SU-DHL-6 (cell line): Measurements from ENCODE around the gene FOXK2.

Experiments used
- H2AFZ ChIP-seq: fragments of 200-600 bp; sonication (generic); 2 replicates; pipeline ENCODE4 v1.6.1; 2014; ENCODE audit warnings: low read depth, mild to moderate bottlenecking, moderate library complexity, mixed read lengths, antibody characterized with exemption, low read length; ENCODE audit not compliant: severe bottlenecking
- H3F3A ChIP-seq: fragments of 200-600 bp; shearing (Covaris generic); 2 replicates; pipeline ENCODE4 v1.6.0; 2016; ENCODE audit warnings: antibody characterized with exemption, mild to moderate bottlenecking; ENCODE audit not compliant: insufficient read depth
- H3K27ac ChIP-seq: fragments of 200-600 bp; sonication (generic); 2 replicates; pipeline ENCODE4 v1.5.1; 2016; ENCODE audit warnings: low read depth, mild to moderate bottlenecking, low read length, moderate library complexity, mixed read lengths
- H3K27me3 ChIP-seq: fragments of 200-600 bp; sonication (generic), shearing (Covaris generic); 2 replicates; pipeline ENCODE4 v1.6.0; 2014; ENCODE audit warnings: mild to moderate bottlenecking, low read length
- H3K36me3 ChIP-seq: fragments of 200-600 bp; sonication (generic); 2 replicates; pipeline ENCODE4 v1.6.1; 2014; ENCODE audit warnings: mild to moderate bottlenecking, low read length, mixed read lengths
- H3K4me2 ChIP-seq: fragments of 300-600, 200-600 bp; shearing (Covaris generic), sonication (generic); 2 replicates; pipeline ENCODE4 v1.6.0; 2014; ENCODE audit warnings: low read length, low read depth, mild to moderate bottlenecking; ENCODE audit not compliant: poor library complexity, severe bottlenecking
- H3K4me3 ChIP-seq: fragments of 200-600 bp; sonication (generic); 2 replicates; pipeline ENCODE4 v1.5.1; 2014; ENCODE audit warnings: antibody characterized with exemption, low read length, mild to moderate bottlenecking, mixed read lengths; ENCODE audit not compliant: insufficient read depth, poor library complexity, severe bottlenecking
- H3K79me2 ChIP-seq: fragments of 200-600 bp; sonication (generic); 2 replicates; pipeline ENCODE4 v1.6.1; 2014; ENCODE audit warnings: mild to moderate bottlenecking, low read length, moderate library complexity; ENCODE audit not compliant: insufficient read depth
- H3K9ac ChIP-seq: fragments of 200-600 bp; sonication (generic); 2 replicates; pipeline ENCODE4 v1.7.0; 2014; ENCODE audit warnings: mild to moderate bottlenecking, low read length
- H3K9me2 ChIP-seq: fragments of 200-600 bp; sonication (generic); replicated peaks from 2 replicates; pipeline ENCODE4 v1.6.1; 2014; ENCODE audit warnings: low read length; ENCODE audit not compliant: insufficient read depth
- H3K9me3 ChIP-seq: fragments of 200-600 bp; sonication (generic); 2 replicates; pipeline ENCODE4 v1.6.1; 2014; ENCODE audit warnings: low read length, mixed read lengths; ENCODE audit not compliant: insufficient read depth
- H4K20me1 ChIP-seq: fragments of 200-600 bp; sonication (generic); 2 replicates; pipeline ENCODE4 v1.6.1; 2014; ENCODE audit warnings: low read depth, mild to moderate bottlenecking, antibody characterized with exemption, low read length, moderate library complexity, mixed read lengths
- EZH2phosphoT487 ChIP-seq: fragments of 200-600 bp; sonication (generic), shearing (Covaris generic); conservative IDR thresholded peaks from 2 replicates; pipeline ENCODE4 v1.6.1; 2018; ENCODE audit warnings: mild to moderate bottlenecking, antibody characterized with exemption, low read length, moderate library complexity, mixed read lengths
- TF ChIP-seq, protein P1 (sequence below): fragments of 200-600 bp; sonication (generic); IDR thresholded peaks from one replicate; pipeline ENCODE4 v1.5.1; 2017; ENCODE audit warnings: antibody characterized with exemption, mild to moderate bottlenecking, low read length, moderate library complexity; ENCODE audit not compliant: insufficient read depth, poor library complexity, severe bottlenecking

The FOXK2 gene

GRCh38 chr17:82650723-82651122 is 131.2 kb downstream of the FOXK2 start:
- H3K27ac ChIP-seq, result no peak overlapping the region
- peaks cover 4% of the 10 kb centered on the region; the same call in 1 of the 2 replicates for H3F3A ChIP-seq
- H3K9me2 ChIP-seq, result no peaks in the 10 kb centered on the region
- no peak overlapping the region for H3K9ac ChIP-seq
- no peak overlapping the region for H3K4me3 ChIP-seq
- peaks cover 24% of the 10 kb centered on the region for H3K79me2 ChIP-seq
- no peaks in the 10 kb centered on the region for H3K9me3 ChIP-seq
- no peaks in the 10 kb centered on the region for H3K36me3 ChIP-seq
- no peak overlapping the region for H3K4me2 ChIP-seq
- no peak overlapping the region for H2AFZ ChIP-seq
- H3K27me3 ChIP-seq, result no peaks in the 10 kb centered on the region
- TF ChIP-seq, protein P1, sequence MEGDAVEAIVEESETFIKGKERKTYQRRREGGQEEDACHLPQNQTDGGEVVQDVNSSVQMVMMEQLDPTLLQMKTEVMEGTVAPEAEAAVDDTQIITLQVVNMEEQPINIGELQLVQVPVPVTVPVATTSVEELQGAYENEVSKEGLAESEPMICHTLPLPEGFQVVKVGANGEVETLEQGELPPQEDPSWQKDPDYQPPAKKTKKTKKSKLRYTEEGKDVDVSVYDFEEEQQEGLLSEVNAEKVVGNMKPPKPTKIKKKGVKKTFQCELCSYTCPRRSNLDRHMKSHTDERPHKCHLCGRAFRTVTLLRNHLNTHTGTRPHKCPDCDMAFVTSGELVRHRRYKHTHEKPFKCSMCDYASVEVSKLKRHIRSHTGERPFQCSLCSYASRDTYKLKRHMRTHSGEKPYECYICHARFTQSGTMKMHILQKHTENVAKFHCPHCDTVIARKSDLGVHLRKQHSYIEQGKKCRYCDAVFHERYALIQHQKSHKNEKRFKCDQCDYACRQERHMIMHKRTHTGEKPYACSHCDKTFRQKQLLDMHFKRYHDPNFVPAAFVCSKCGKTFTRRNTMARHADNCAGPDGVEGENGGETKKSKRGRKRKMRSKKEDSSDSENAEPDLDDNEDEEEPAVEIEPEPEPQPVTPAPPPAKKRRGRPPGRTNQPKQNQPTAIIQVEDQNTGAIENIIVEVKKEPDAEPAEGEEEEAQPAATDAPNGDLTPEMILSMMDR, result no peak
- no peak for TF ChIP-seq EZH2phosphoT487
- H4K20me1 ChIP-seq, result peaks cover 4% of the 10 kb centered on the region; the same call in 1 of the 2 replicates

DNA sequence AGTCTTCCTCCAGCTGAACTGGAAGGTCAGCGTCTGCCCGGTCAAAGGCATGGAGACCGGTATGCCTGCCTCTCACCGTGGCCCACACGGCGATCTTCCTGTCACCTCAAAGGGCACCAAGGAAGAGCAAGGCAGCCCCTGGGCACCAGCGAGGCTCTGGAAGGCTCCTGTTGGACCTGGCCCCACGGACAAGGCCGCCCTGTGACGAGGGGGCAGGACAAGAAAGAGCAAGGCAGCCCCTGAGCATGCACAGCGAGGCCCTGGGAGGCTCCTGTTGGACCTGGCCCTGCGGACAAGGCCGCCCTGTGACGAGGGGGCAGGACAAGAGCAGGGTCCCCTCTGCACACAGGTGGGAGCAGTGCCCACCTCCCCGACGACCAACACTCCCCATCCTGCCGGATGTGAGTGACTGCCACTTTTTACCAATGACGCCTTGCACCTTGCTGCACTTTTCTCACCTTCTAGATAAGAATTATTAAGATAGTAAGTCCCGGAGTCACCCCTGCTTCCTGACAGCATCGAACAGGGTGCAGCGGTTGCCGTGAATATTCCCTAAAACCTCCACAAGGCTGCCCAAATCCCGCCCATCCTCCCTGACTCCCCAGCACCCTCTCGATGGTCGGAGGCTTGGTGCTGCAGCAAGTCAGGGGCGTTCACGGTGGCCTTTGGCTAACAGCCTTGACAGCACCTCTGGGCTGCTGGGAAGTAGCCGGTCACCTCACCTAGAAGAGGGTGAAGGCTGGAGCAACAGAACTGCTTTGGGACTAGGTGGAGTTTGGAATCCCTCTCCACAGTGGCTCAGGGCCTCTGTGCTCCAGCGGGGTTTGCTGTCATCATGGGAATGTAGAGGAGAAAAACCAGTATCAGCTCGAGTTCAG is 134.4 kb downstream of the FOXK2 start:
- no peak overlapping the region for H3K9ac ChIP-seq
- no peaks in the 10 kb centered on the region for H3K9me2 ChIP-seq
- TF ChIP-seq EZH2phosphoT487, result no peak
- TF ChIP-seq, protein P1, result no peak
- no peaks in the 10 kb centered on the region for H4K20me1 ChIP-seq
- no peaks in the 10 kb centered on the region for H3K27me3 ChIP-seq
- no peaks in the 10 kb centered on the region for H3F3A ChIP-seq
- H2AFZ ChIP-seq, result no peak overlapping the region
- no peaks in the 10 kb centered on the region for H3K79me2 ChIP-seq
- no peak overlapping the region for H3K4me3 ChIP-seq
- no peak overlapping the region for H3K4me2 ChIP-seq
- no peaks in the 10 kb centered on the region for H3K36me3 ChIP-seq
- H3K27ac ChIP-seq, result no peak overlapping the region
- no peaks in the 10 kb centered on the region for H3K9me3 ChIP-seq
